Mucosa of rectum (tissue), 2 donors: ENCODE data around the gene SPRY4.
"Not testable (repeated sequence)": the region's sequence is repeated elsewhere in the genome, so short reads cannot be mapped to it uniquely, and the experiment has no call there.

Experiments used
- H3K27ac ChIP-seq, 2 donors: one replicate each; pipeline ENCODE4 v1.7.0; 2013; ENCODE audit warnings: inconsistent platforms in 2 of 2, low read depth in 2 of 2, low read length in 2 of 2
- H3K27me3 ChIP-seq, 2 donors: one replicate each; pipeline ENCODE4 v1.7.0; 2013; ENCODE audit warnings: low read length in 2 of 2; ENCODE audit not compliant: control insufficient read depth in 2 of 2, insufficient read depth in 2 of 2
- H3K36me3 ChIP-seq, 2 donors: one replicate each; pipeline ENCODE4 v1.7.0; 2013; ENCODE audit warnings: low read length in 2 of 2; ENCODE audit not compliant: control insufficient read depth in 2 of 2, insufficient read depth in 2 of 2
- H3K4me1 ChIP-seq, 2 donors: one replicate each; pipeline ENCODE4 v1.7.0; 2013; ENCODE audit warnings: low read length in 2 of 2, mild to moderate bottlenecking in 1 of 2; ENCODE audit not compliant: control insufficient read depth in 2 of 2, insufficient read depth in 2 of 2
- H3K4me3 ChIP-seq, 2 donors: one replicate each; pipeline ENCODE4 v1.7.0; 2013; ENCODE audit warnings: low read length in 2 of 2
- H3K9ac ChIP-seq, 2 donors: one replicate each; pipeline ENCODE4 v1.7.0; 2013; ENCODE audit warnings: low read length in 2 of 2, low read depth in 1 of 2, mild to moderate bottlenecking in 1 of 2
- H3K9me3 ChIP-seq, 2 donors: one replicate each; pipeline ENCODE4 v1.7.0; 2013; ENCODE audit warnings: low read length in 2 of 2; ENCODE audit not compliant: control insufficient read depth in 2 of 2
- donor health status: healthy.
- donor health status: Normal muscosa, but diverticular disease.

Gene SPRY4

GRCh38 chr5:142297786-142298185 lies 27.0 kb downstream of the SPRY4 start:
- not testable (repeated sequence) for H3K27me3 ChIP-seq, H3K4me3 ChIP-seq, H3K27ac ChIP-seq, H3K36me3 ChIP-seq, H3K9me3 ChIP-seq, H3K9ac ChIP-seq
- H3K4me1 ChIP-seq = peaks cover 13 to 32% of the 10 kb centered on the region in 2 donors

- H3K27ac ChIP-seq = no peak overlapping the region
- H3K4me3 ChIP-seq = no peak overlapping the region
- H3K9me3 ChIP-seq = no peaks in the 10 kb centered on the region
- H3K27me3 ChIP-seq = no peaks in the 10 kb centered on the region
- H3K9ac ChIP-seq = no peak overlapping the region
- no peaks in the 10 kb centered on the region for H3K36me3 ChIP-seq
- H3K4me1 ChIP-seq = peaks cover 13 to 29% of the 10 kb centered on the region in 2 donors
These were observed 27.9 kb downstream of the SPRY4 start for GRCh38 chr5:142296914-142297417.

- H3K27ac ChIP-seq = no peak overlapping the region
- no peaks in the 10 kb centered on the region for H3K9me3 ChIP-seq
- H3K9ac ChIP-seq = no peak overlapping the region
- H3K4me1 ChIP-seq = peaks cover 7 to 21% of the 10 kb centered on the region in 2 donors
- no peak overlapping the region for H3K4me3 ChIP-seq
- H3K27me3 ChIP-seq = no peaks in the 10 kb centered on the region
- H3K36me3 ChIP-seq = no peaks in the 10 kb centered on the region
These were observed 28.6 kb downstream of the SPRY4 start for GRCh38 chr5:142295960-142296860.

GRCh38 chr5:142295084-142295758 lies 29.6 kb downstream of the SPRY4 start:
- Histone ChIP-seq H3K27me3 (no peaks in the 10 kb centered on the region), H3K36me3 (no peaks in the 10 kb centered on the region), H3K9me3 (no peaks in the 10 kb centered on the region), H3K9ac (no peak overlapping the region), H3K4me1 (peaks cover 6 to 22% of the 10 kb centered on the region in 2 donors), H3K4me3 (no peak overlapping the region), H3K27ac (no peak overlapping the region)

GRCh38 chr5:142293486-142293885 lies 31.3 kb downstream of the SPRY4 start:
- Histone ChIP-seq H3K4me3 (no peak overlapping the region), H3K27me3 (no peaks in the 10 kb centered on the region), H3K4me1 (peaks cover 3 to 12% of the 10 kb centered on the region in 2 donors), H3K36me3 (no peaks in the 10 kb centered on the region), H3K9me3 (no peaks in the 10 kb centered on the region), H3K27ac (no peak overlapping the region), H3K9ac (no peak overlapping the region)

- no peaks in the 10 kb centered on the region for H3K9me3 ChIP-seq
- peaks cover 3 to 11% of the 10 kb centered on the region in 2 donors for H3K4me1 ChIP-seq
- no peaks in the 10 kb centered on the region for H3K27me3 ChIP-seq
- no peaks in the 10 kb centered on the region for H3K36me3 ChIP-seq
- H3K4me3 ChIP-seq = no peak overlapping the region
- H3K27ac ChIP-seq = no peak overlapping the region
- no peak overlapping the region for H3K9ac ChIP-seq
These were observed 32.0 kb downstream of the SPRY4 start for GRCh38 chr5:142292808-142293207.

GRCh38 chr5:142292249-142292648 lies 32.6 kb downstream of the SPRY4 start:
- Histone ChIP-seq H3K27me3 (no peaks in the 10 kb centered on the region), H3K4me1 (peaks cover 3 to 11% of the 10 kb centered on the region in 2 donors), H3K4me3 (no peak overlapping the region), H3K27ac (no peak overlapping the region), H3K36me3 (no peaks in the 10 kb centered on the region), H3K9ac (no peak overlapping the region), H3K9me3 (no peaks in the 10 kb centered on the region)

- Histone ChIP-seq H3K9me3 (no peaks in the 10 kb centered on the region), H3K27me3 (no peaks in the 10 kb centered on the region), H3K9ac (no peak overlapping the region), H3K4me3 (no peak overlapping the region), H3K27ac (peak overlapping the region in 1 of 2 donors; percentile 5), H3K4me1 (peaks cover 3 to 13% of the 10 kb centered on the region in 2 donors), H3K36me3 (no peaks in the 10 kb centered on the region)
These were observed 34.1 kb downstream of the SPRY4 start for GRCh38 chr5:142290577-142291299.

- no peaks in the 10 kb centered on the region for H3K27me3 ChIP-seq
These were observed 34.9 kb downstream of the SPRY4 start for GRCh38 chr5:142289708-142290576.

More at GRCh38 chr5:142289708-142290576, 34.9 kb downstream of the SPRY4 start:
- Histone ChIP-seq H3K4me3 (no peak overlapping the region), H3K27ac (no peak overlapping the region), H3K9ac (peak overlapping the region in 1 of 2 donors; percentile 6), H3K9me3 (no peaks in the 10 kb centered on the region), H3K4me1 (peaks cover 3 to 13% of the 10 kb centered on the region in 2 donors), H3K36me3 (no peaks in the 10 kb centered on the region)
